Cardiac muscle cell (in vitro differentiated cells and primary cell): Measurements from ENCODE around the gene ZACN. TPM values are rescaled to one million over a fixed set of nuclear protein-coding genes. Genes with fewer than 3 reads are reported as not detected.
A peak's percentile ranks its signal among the peaks of the same experiment; 100 is the strongest.

Experiments used
- DNase-seq, 2 donors: peaks; one replicate each; pipeline versions ENCODE4 v3.0.0 to v3.0.0-alpha.2; 2010 to 2017; ENCODE audit warnings: low read depth in 1 of 2, low spot score in 1 of 2
- H3K27ac ChIP-seq: fragments of 200-600 bp; sonication (generic); 2 replicates; pipeline ENCODE4 v1.5.1; 2016
- H3K27me3 ChIP-seq: fragments of 200-600 bp; sonication (generic); 2 replicates; pipeline ENCODE4 v1.6.0; 2016; ENCODE audit warnings: control low read depth
- H3K36me3 ChIP-seq: fragments of 200-600 bp; sonication (generic); 2 replicates; pipeline ENCODE4 v1.5.1; 2016; ENCODE audit warnings: control low read depth
- H3K4me1 ChIP-seq: fragments of 200-600 bp; sonication (generic); 2 replicates; pipeline ENCODE4 v1.8.1; 2017; ENCODE audit warnings: low read depth, mild to moderate bottlenecking, mixed run types
- H3K4me3 ChIP-seq: fragments of 200-600 bp; sonication (generic); 2 replicates; pipeline ENCODE4 v1.5.1; 2016; ENCODE audit warnings: mild to moderate bottlenecking
- H3K9me3 ChIP-seq: fragments of 200-600 bp; sonication (generic); 2 replicates; pipeline ENCODE4 v1.5.1; 2017; ENCODE audit warnings: low read depth, mild to moderate bottlenecking, control low read depth
- polyA plus RNA-seq: library from polyadenylated mRNA; unstranded; fragments of >200 nt; fragmentation: Nextera tagmentation; extraction: Ambion mirVana; gene quantifications from 2 replicates; pipeline ENCODE4 v1.2.1, GENCODE V29; 2016
- total RNA-seq: library from RNA; depleted of rRNA; stranded (reverse); fragments of >200 nt; gene quantifications from 2 replicates; pipeline ENCODE4 v1.2.3, GENCODE V29; 2016
- TF ChIP-seq, protein P1 (sequence below): IDR thresholded peaks from 2 replicates; pipeline ENCODE4 v1.5.1; 2012; ENCODE audit warnings: low read depth, mild to moderate bottlenecking, low read length

Gene ZACN
- total and polyA plus RNA-seq, 2 experiments from 2014 or later, result 33.8 TPM; not detected in 1

- DNase-seq, result peak in 1 of 2 donors; percentile 11
Measured at GRCh38 chr17:76082326-76083251, 3.6 kb downstream of the ZACN start.

GRCh38 chr17:76083536-76084182, 4.7 kb downstream of the ZACN start:
- peak in 1 of 2 donors; percentile 8 for DNase-seq
- Histone ChIP-seq H3K4me3 (no peak overlapping the region), H3K27ac (peak overlapping the region; percentile 51), H3K27me3 (peaks cover 2% of the 10 kb centered on the region), H3K4me1 (peaks cover 22% of the 10 kb centered on the region), H3K36me3 (peaks cover 26% of the 10 kb centered on the region), H3K9me3 (no peaks in the 10 kb centered on the region)
- TF ChIP-seq, protein P1, sequence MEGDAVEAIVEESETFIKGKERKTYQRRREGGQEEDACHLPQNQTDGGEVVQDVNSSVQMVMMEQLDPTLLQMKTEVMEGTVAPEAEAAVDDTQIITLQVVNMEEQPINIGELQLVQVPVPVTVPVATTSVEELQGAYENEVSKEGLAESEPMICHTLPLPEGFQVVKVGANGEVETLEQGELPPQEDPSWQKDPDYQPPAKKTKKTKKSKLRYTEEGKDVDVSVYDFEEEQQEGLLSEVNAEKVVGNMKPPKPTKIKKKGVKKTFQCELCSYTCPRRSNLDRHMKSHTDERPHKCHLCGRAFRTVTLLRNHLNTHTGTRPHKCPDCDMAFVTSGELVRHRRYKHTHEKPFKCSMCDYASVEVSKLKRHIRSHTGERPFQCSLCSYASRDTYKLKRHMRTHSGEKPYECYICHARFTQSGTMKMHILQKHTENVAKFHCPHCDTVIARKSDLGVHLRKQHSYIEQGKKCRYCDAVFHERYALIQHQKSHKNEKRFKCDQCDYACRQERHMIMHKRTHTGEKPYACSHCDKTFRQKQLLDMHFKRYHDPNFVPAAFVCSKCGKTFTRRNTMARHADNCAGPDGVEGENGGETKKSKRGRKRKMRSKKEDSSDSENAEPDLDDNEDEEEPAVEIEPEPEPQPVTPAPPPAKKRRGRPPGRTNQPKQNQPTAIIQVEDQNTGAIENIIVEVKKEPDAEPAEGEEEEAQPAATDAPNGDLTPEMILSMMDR, result no peak

More at GRCh38 chr17:76082326-76083251, 3.6 kb downstream of the ZACN start:
- Histone ChIP-seq H3K4me3 (no peak overlapping the region), H3K27ac (no peak overlapping the region), H3K36me3 (peaks cover 18% of the 10 kb centered on the region), H3K27me3 (peaks cover 11% of the 10 kb centered on the region), H3K9me3 (no peaks in the 10 kb centered on the region), H3K4me1 (peaks cover 22% of the 10 kb centered on the region)
- TF ChIP-seq, protein P1, result no peak

GRCh38 chr17:76085066-76085730, 6.2 kb downstream of the ZACN start:
- Histone ChIP-seq H3K4me3 (no peak overlapping the region), H3K27ac (peak overlapping the region; percentile 6), H3K4me1 (peaks cover 7% of the 10 kb centered on the region), H3K9me3 (no peaks in the 10 kb centered on the region), H3K36me3 (peaks cover 30% of the 10 kb centered on the region), H3K27me3 (no peaks in the 10 kb centered on the region)
- DNase-seq, result no peak
- TF ChIP-seq, protein P1, result no peak

DNA sequence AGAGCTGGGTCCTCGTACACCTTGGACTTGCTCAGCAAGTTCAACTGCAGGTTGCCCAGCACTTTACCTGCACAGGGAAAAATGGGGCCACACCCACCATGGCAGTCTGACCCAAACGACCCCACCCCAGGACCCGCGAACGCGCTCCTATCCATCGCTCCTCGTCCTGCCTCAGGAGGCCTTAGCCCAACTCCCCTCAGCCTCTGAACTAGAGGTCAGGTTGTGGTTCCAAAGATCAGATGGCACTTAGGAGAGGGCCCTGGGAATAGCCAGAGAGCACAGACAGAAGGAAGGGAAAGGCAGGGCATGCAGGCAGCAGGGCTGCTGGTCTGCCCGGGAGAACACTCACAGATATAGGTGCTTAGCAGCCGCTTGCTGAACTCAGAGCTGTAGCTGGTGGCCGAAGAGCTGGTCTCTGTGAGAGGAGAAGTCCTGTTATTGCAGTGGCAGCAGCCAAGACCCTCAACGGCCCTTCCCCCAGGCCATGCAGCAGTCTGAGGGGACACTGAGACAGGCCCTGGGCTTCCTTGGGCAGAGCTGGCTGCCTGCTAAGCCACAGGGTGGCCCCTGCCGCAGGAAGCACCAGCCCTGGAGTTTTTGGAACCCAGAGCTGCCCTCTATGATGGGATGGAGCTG, 6.9 kb downstream of the ZACN start:
- TF ChIP-seq, protein P1, result no peak
- no peaks in the 10 kb centered on the region for H3K9me3 ChIP-seq
- peaks cover under 1% of the 10 kb centered on the region for H3K4me1 ChIP-seq
- H3K36me3 ChIP-seq, result peaks cover 36% of the 10 kb centered on the region
- H3K27me3 ChIP-seq, result no peaks in the 10 kb centered on the region
- H3K4me3 ChIP-seq, result no peak overlapping the region
- DNase-seq, result no peak
- no peak overlapping the region for H3K27ac ChIP-seq

DNA sequence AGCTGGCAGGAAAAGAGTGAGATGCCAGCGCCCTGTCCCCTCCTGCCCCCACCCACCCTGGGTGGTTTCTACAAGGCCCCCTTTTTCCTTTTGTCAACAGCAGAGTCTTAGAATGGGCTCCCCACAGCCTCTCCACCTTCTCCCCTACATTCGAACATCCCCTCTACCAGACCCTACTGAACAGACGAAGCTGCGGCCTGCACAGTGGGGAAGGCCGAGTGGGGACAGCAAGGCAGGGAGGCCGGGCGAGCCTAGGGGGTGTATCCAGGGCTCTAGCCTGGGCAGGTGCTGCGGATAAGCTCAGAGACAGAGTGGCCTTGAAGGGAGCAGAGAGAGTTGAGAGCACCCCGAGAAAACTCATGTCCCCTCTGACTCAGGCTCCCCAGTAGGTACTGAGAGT, 7.4 kb downstream of the ZACN start:
- TF ChIP-seq, protein P1, result no peak
- Histone ChIP-seq H3K4me1 (no peaks in the 10 kb centered on the region), H3K4me3 (no peak overlapping the region), H3K27ac (no peak overlapping the region), H3K9me3 (no peaks in the 10 kb centered on the region), H3K27me3 (no peaks in the 10 kb centered on the region), H3K36me3 (peaks cover 37% of the 10 kb centered on the region)
- DNase-seq, result no peak
